ENCODE results near the gene MSI1.
A peak's percentile ranks its signal among the peaks of the same experiment; 100 is the strongest.
"Not testable (repeated sequence)": the region's sequence is repeated elsewhere in the genome, so short reads cannot be mapped to it uniquely, and the experiment has no call there.

MSI1 gene

GRCh38 chr12:120353556-120354317 lies 15.2 kb downstream of the MSI1 start:
- no peak for DNase-seq

GRCh38 chr12:120353136-120353535 lies 15.8 kb downstream of the MSI1 start:
- no peak for DNase-seq

GRCh38 chr12:120352117-120352516 lies 16.8 kb downstream of the MSI1 start:
- DNase-seq = peak; percentile 25

- no peak for DNase-seq
Observed at GRCh38 chr12:120350576-120351350, 18.2 kb downstream of the MSI1 start.

GRCh38 chr12:120347766-120348165 lies 21.2 kb downstream of the MSI1 start:
- DNase-seq = no peak

GRCh38 chr12:120346681-120347080 lies 22.3 kb downstream of the MSI1 start:
- DNase-seq = no peak

- no peak for DNase-seq
Observed at GRCh38 chr12:120346031-120346430, 22.9 kb downstream of the MSI1 start.

GRCh38 chr12:120343692-120344091 lies 25.3 kb downstream of the MSI1 start:
- no peak for DNase-seq

- no peak for DNase-seq
Observed at GRCh38 chr12:120343039-120343537, 25.9 kb downstream of the MSI1 start.

- no peak for DNase-seq
Observed at GRCh38 chr12:120342175-120343038, 26.6 kb downstream of the MSI1 start.

GRCh38 chr12:120339256-120339655 lies 29.7 kb downstream of the MSI1 start:
- DNase-seq = no peak

- DNase-seq = no peak
Observed at GRCh38 chr12:120337730-120338129, 31.2 kb downstream of the MSI1 start.

- not testable (repeated sequence) for DNase-seq
Observed at GRCh38 chr12:120336392-120336791, 32.6 kb downstream of the MSI1 start.

GRCh38 chr12:120335447-120335846 lies 33.5 kb downstream of the MSI1 start:
- DNase-seq = peak; percentile 79

GRCh38 chr12:120332523-120332922 lies 36.4 kb downstream of the MSI1 start:
- DNase-seq = no peak

- DNase-seq = no peak
Observed at GRCh38 chr12:120332041-120332440, 36.9 kb downstream of the MSI1 start.

- no peak for DNase-seq
Observed at GRCh38 chr12:120331390-120331789, 37.6 kb downstream of the MSI1 start.

GRCh38 chr12:120328228-120328627 lies 40.7 kb downstream of the MSI1 start:
- DNase-seq = no peak

- DNase-seq = no peak
Observed at GRCh38 chr12:120327593-120327992, 41.4 kb downstream of the MSI1 start, which contains the start of gene PLA2G1B. PLA2G1B (minus strand) TSS chr12:120327779; CDS start chr12:120327753, 26 bp downstream.

- DNase-seq = no peak
Observed at GRCh38 chr12:120324841-120325417, 44.0 kb downstream of the MSI1 start.

GRCh38 chr12:120323772-120324171 lies 45.2 kb downstream of the MSI1 start:
- DNase-seq = no peak

GRCh38 chr12:120321382-120322202 lies 47.4 kb downstream of the MSI1 start:
- peak; percentile 94 for DNase-seq

All from NCI-H82 (cell line).